22Rv1 (cell line): ENCODE data around the gene ERO1A.

Source experiments
- CTCF ChIP-seq: fragments of 450-650 bp; IDR thresholded peaks from 2 replicates; pipeline ENCODE4 v1.5.1; 2017; ENCODE audit warnings: mild to moderate bottlenecking
- ZFX ChIP-seq: fragments of 450-650 bp; IDR thresholded peaks from 2 replicates; pipeline ENCODE4 v1.6.1; 2017; ENCODE audit warnings: antibody characterized with exemption, borderline replicate concordance

- no peak for TF ChIP-seq CTCF
- TF ChIP-seq ZFX: no peak
These were observed 98.5 kb downstream of the ERO1A start for GRCh38 chr14:52596861-52597260.
